ENCODE results near the gene RPIA.

RPIA gene

GRCh38 chr2:88669482-88670214, 21.8 kb upstream of the RPIA start:
- no peaks in the 10 kb centered on the region for H3K4me1 Mint-ChIP-seq
- H3K27ac Mint-ChIP-seq = no peak overlapping the region
- H3K27me3 Mint-ChIP-seq = no peaks in the 10 kb centered on the region
- peak; percentile 20 for DNase-seq
- no peaks in the 10 kb centered on the region for H3K36me3 Mint-ChIP-seq (ENCODE audit: low read depth)
- H3K9me3 Mint-ChIP-seq = no peaks in the 10 kb centered on the region
- ATAC-seq = peak; percentile 63
- no peak overlapping the region for H3K4me3 Mint-ChIP-seq

DNA sequence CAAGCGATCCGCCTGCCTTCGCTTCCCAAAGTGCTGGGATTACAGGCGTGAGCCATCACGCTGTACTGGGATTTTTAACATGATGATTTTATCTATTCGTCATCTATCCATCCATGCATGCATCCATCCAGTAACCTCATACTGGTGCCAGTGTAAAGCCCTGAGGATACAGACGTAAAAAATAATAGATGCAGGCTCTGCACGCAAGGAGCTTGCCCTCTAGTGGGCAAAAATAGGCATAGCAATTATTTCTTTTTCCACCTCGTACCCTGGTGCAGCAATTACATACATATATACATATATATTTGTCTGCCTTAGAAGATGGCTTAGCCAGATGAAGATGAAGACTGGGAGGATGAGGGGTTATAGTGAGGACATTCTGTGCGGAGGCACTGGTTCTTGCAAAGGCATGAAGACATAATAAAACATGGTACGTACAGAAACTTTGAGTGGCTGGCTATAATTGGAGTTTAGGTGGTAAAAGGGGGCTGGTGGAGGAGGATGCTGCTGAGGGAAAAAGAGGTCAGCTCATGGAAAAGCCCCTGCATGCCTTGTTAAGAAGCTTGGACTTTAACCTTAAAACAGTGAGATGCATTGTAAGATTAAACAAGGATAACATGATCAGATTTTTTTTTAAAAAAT, 19.6 kb upstream of the RPIA start:
- no peak for DNase-seq
- peak; percentile 49 for ATAC-seq
- H3K9me3 Mint-ChIP-seq = no peaks in the 10 kb centered on the region

DNA sequence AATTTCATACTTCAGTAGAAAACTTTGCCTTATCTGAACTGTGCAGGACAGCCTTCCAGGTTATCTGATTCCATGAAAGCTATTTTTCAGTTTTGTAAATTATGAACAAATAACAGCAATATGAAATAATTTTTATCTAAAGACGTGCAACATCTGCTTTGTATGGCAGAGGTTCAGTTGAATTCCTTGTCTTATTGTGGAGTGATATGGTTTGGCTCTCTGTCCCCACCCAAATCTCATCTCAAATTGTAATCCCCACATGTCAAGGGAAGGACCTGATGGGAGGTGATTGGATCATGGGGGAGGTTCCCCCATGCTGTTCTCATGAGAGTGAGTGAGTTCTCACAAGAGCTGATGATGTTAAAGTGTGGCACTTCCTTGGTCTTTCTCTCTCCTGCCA, 18.1 kb upstream of the RPIA start:
- no peak overlapping the region for H3K27ac Mint-ChIP-seq
- no peaks in the 10 kb centered on the region for H3K9me3 Mint-ChIP-seq
- DNase-seq = no peak
- no peaks in the 10 kb centered on the region for H3K27me3 Mint-ChIP-seq
- no peak for ATAC-seq
- no peaks in the 10 kb centered on the region for H3K36me3 Mint-ChIP-seq (ENCODE audit: low read depth)
- no peak overlapping the region for H3K4me3 Mint-ChIP-seq
- H3K4me1 Mint-ChIP-seq = no peaks in the 10 kb centered on the region

More for the DNA sequence above, 19.6 kb upstream of the RPIA start:
- H3K4me1 Mint-ChIP-seq = no peaks in the 10 kb centered on the region
- no peak overlapping the region for H3K4me3 Mint-ChIP-seq
- no peak overlapping the region for H3K27ac Mint-ChIP-seq
- no peaks in the 10 kb centered on the region for H3K36me3 Mint-ChIP-seq (ENCODE audit: low read depth)
- H3K27me3 Mint-ChIP-seq = no peaks in the 10 kb centered on the region

DNA sequence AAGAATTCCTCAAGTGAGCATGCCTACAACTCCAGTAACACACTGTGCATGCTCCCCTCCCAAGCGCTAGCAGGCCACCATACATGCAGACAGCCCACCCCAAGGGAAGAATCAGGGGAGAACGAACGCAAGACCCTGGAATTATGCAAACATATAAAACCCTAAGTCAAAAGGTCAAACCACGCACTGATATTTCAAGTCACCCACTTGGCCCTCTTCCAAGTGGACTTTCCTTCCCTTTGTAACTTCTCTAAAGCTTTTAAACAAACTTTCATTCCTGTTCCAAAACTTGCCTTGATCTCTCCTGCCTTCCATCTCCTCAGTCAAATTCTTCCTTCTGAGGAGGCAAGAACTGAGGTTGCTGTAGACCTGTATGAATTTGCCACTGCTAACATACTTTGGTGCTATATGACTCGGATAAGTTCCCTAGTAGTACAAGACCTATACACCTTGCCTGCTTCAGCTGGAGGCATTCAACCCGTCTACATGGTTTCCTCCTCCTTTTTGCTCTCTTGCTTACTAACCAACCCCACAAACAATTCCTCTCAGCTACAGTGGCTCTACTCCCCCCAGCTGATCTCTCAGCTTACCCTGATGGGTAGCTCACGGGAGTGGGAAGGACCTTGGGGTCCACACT, 11.1 kb upstream of the RPIA start:
- Mint-ChIP-seq H3K4me1 (peaks cover 3% of the 10 kb centered on the region), H3K9me3 (peaks cover 14% of the 10 kb centered on the region), H3K27me3 (no peaks in the 10 kb centered on the region), H3K36me3 (ENCODE audit: low read depth) (peaks cover 18% of the 10 kb centered on the region), H3K4me3 (no peak overlapping the region), H3K27ac (no peak overlapping the region)
- no peak for ATAC-seq
- no peak for DNase-seq

GRCh38 chr2:88680916-88681315, 10.6 kb upstream of the RPIA start:
- Mint-ChIP-seq H3K4me3 (no peak overlapping the region), H3K36me3 (ENCODE audit: low read depth) (peaks cover 22% of the 10 kb centered on the region), H3K27ac (no peak overlapping the region), H3K9me3 (peaks cover 14% of the 10 kb centered on the region), H3K27me3 (no peaks in the 10 kb centered on the region), H3K4me1 (peaks cover 3% of the 10 kb centered on the region)
- DNase-seq (no peak), ATAC-seq (no peak)

DNA sequence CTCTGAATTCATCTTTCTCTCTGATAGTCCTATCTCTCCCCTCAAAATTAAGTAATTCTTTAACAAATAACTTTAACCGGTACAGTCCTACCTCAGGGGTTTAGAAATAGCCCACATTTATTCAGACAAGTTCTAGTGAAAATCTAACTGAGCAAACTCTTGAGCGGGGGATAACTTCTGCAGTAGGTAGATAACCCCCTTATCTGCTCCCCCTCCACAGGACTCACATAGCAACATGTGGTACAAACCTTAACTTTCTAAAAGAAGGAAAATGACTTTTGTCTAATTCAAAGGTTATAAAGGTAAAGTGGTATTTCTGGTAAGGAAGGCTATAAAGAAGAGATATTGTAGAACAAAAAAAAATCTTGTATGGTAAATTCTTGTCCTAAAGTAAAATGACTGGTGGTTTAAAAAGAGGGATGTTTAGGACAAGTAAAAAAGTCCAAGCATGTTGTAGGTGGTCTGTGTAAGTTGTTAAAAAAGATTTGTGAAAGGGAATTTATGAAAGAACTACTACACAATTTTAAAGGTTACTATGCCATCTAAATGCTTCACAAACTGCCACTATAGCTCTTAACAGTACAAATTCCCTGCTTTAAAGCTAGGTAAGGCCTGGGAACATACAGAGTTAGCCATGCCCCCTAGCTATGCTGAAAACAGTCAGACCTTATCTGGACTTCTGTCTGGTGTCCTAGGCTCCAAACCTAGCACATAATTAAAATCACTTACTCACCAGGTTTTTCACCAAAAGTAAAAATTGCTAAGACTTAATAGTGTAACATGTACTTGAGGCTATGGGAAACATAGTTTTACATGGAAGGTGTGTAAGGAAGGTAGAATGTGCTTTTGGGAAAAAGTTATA, 8.1 kb upstream of the RPIA start:
- ATAC-seq = no peak
- peaks cover 28% of the 10 kb centered on the region for H3K36me3 Mint-ChIP-seq (ENCODE audit: low read depth)
- H3K27me3 Mint-ChIP-seq = no peaks in the 10 kb centered on the region

DNA sequence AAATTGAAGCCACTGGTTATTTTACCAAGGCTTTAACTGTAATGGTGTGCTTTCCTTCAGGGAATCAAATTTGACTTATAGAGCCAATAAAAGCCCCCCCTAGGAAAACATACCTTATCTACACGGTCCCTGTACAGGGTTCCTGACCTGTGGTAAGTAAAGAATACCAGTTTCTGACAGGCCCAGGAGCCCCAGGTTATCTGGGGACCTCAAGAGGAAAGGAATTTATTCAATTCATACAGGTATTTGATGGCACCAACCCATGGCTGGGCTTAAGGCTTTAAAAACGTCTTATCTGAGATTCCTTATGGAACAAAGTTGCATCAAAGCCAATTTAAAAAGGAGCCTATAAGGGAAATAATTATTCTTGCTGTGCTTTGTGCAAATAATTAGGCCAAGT, 7.0 kb upstream of the RPIA start:
- no peak for ATAC-seq
- peaks cover 18% of the 10 kb centered on the region for H3K9me3 Mint-ChIP-seq
- H3K4me3 Mint-ChIP-seq = no peak overlapping the region
- no peak for DNase-seq
- peaks cover 5% of the 10 kb centered on the region for H3K4me1 Mint-ChIP-seq
- no peak overlapping the region for H3K27ac Mint-ChIP-seq
- peaks cover 28% of the 10 kb centered on the region for H3K36me3 Mint-ChIP-seq (ENCODE audit: low read depth)
- no peaks in the 10 kb centered on the region for H3K27me3 Mint-ChIP-seq

More for the DNA sequence above, 8.1 kb upstream of the RPIA start:
- H3K9me3 Mint-ChIP-seq = peaks cover 18% of the 10 kb centered on the region
- DNase-seq = no peak
- H3K27ac Mint-ChIP-seq = no peak overlapping the region
- H3K4me1 Mint-ChIP-seq = peaks cover 3% of the 10 kb centered on the region
- no peak overlapping the region for H3K4me3 Mint-ChIP-seq

DNA sequence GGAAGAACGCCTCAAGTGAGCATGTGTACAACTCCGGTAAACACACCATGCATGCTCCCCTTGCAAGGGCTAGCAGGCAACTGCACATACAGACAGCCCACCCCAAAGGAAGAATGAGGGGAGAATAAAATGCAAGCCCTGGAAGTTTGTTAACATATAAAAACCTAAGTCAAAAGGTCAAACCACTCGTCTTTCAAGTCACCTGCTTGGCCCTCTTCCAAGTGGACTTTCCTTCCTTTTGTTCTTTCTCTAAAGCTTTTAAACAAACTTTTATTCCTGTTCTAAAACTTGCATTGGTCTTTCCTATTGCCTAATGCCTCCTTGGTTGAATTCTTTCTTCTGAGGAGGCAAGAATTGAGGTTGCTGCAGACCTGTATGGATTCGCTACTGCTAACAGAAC, 5.2 kb upstream of the RPIA start:
- H3K4me3 Mint-ChIP-seq = no peak overlapping the region
- H3K4me1 Mint-ChIP-seq = peaks cover 19% of the 10 kb centered on the region
- H3K36me3 Mint-ChIP-seq (ENCODE audit: low read depth) = peaks cover 31% of the 10 kb centered on the region
- H3K9me3 Mint-ChIP-seq = peaks cover 18% of the 10 kb centered on the region
- H3K27me3 Mint-ChIP-seq = no peaks in the 10 kb centered on the region
- DNase-seq = no peak
- no peak overlapping the region for H3K27ac Mint-ChIP-seq
- no peak for ATAC-seq

DNA sequence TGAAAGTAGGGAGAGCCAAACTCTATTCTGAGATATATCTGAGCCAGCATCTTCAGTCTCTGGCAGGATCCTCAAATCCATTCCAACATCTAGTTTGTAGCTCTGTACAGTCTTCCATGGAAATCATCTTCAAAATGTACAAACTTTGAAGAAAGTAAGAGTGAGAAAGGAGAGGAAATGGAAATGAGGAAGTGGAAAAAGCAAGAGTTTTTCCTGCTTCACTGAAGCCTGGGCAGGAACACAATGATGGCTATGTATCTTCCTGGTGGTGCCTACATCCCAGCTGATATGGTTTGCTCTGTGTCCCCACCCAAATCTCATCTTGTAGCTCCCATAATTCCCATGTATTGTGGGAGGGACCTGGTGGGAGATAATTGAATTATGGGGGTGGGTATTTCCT, 4.1 kb upstream of the RPIA start:
- Mint-ChIP-seq H3K9me3 (peaks cover 18% of the 10 kb centered on the region), H3K27me3 (no peaks in the 10 kb centered on the region), H3K4me1 (peaks cover 22% of the 10 kb centered on the region), H3K4me3 (no peak overlapping the region), H3K36me3 (ENCODE audit: low read depth) (peaks cover 31% of the 10 kb centered on the region), H3K27ac (no peak overlapping the region)
- DNase-seq (no peak), ATAC-seq (no peak)

DNA sequence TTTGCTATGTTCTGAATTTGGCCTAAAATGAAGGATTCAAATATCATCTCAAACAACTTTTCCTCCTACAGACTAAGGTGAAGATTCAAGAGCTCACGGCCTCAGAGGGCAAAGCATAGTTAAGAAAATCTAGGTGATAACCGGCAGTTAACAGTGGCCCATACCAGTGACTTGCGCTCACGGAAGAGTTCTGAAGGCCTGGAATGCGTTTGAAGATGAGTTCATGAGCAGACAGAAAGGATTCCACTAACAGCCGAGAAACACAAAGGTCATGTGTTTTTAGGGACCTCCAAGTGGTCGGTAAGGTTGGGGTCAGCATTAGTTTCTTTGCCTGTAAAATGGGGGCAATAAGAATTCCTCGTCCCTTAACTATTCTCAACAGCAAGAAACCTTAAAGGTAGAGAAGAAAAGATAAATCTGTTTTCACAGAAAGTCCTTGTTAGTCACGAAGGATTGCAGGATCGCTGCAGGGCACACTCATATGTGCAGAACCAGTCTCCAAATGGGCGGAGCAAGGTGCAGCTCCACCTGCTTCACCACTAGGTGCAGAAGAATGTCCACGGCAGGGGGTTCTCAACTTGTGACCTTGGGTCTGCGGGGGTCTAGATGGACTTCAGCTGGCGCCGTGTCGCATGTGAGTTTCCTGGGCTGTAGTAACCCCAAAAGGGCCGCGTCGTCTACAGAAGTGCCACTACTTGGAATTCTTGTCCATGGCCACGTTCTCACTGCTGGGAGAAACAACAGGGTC, 708 bp upstream of the RPIA start:
- H3K9me3 Mint-ChIP-seq = peaks cover 4% of the 10 kb centered on the region
- no peaks in the 10 kb centered on the region for H3K27me3 Mint-ChIP-seq
- H3K4me1 Mint-ChIP-seq = peaks cover 52% of the 10 kb centered on the region
- peaks cover 11% of the 10 kb centered on the region for H3K36me3 Mint-ChIP-seq (ENCODE audit: low read depth)
- DNase-seq = peak; percentile 50
- peak overlapping the region; percentile 98 for H3K4me3 Mint-ChIP-seq
- ATAC-seq = peak; percentile 17
- H3K27ac Mint-ChIP-seq = peak overlapping the region; percentile 91

- peaks cover 63% of the 10 kb centered on the region for H3K4me1 Mint-ChIP-seq
These were observed 714 bp downstream of the RPIA start for GRCh38 chr2:88692187-88692586.

GRCh38 chr2:88693911-88694414, 2.5 kb downstream of the RPIA start:
- peaks cover 72% of the 10 kb centered on the region for H3K4me1 Mint-ChIP-seq
- H3K27me3 Mint-ChIP-seq = no peaks in the 10 kb centered on the region
- peak overlapping the region; percentile 98 for H3K4me3 Mint-ChIP-seq
- H3K27ac Mint-ChIP-seq = peak overlapping the region; percentile 10
- DNase-seq (no peak), ATAC-seq (no peak)
- H3K9me3 Mint-ChIP-seq = no peaks in the 10 kb centered on the region
- H3K36me3 Mint-ChIP-seq (ENCODE audit: low read depth) = peaks cover 14% of the 10 kb centered on the region

More at GRCh38 chr2:88692187-88692586, 714 bp downstream of the RPIA start:
- Mint-ChIP-seq H3K27me3 (no peaks in the 10 kb centered on the region), H3K4me3 (peak overlapping the region; percentile 98), H3K9me3 (peaks cover under 1% of the 10 kb centered on the region), H3K27ac (peak overlapping the region; percentile 89), H3K36me3 (ENCODE audit: low read depth) (peaks cover 10% of the 10 kb centered on the region)
- no peak for ATAC-seq
- peak; percentile 42 for DNase-seq

DNA sequence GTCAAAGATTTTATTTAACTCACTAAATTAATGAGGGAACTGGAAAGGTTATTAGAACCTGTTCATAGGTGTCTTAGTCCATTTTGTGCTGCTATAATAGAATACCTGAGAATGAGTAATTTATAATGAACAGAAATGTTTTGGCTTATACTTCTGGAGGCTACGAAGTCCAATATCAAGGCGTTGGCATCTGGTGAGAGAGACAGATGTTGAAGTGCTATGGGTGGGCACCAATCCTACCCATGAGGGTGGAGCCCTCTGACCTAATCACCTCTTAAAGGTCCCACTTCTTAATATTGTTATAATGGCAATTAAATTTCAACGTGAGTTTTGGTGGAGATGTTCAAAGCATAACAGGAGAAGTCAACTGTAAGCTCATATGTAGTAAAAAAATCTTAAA, 5.1 kb downstream of the RPIA start:
- no peak for ATAC-seq
- Mint-ChIP-seq H3K4me1 (peaks cover 53% of the 10 kb centered on the region), H3K27ac (no peak overlapping the region)

More for the DNA sequence above, 5.1 kb downstream of the RPIA start:
- H3K9me3 Mint-ChIP-seq = no peaks in the 10 kb centered on the region
- no peak for DNase-seq
- peaks cover 29% of the 10 kb centered on the region for H3K36me3 Mint-ChIP-seq (ENCODE audit: low read depth)
- no peak overlapping the region for H3K4me3 Mint-ChIP-seq
- H3K27me3 Mint-ChIP-seq = no peaks in the 10 kb centered on the region
